Natural killer cell (primary cell): ENCODE results near the gene NAP1L4. TPM values are rescaled to one million over a fixed set of nuclear protein-coding genes. Genes with fewer than 3 reads are reported as not detected.

Source experiments
- ATAC-seq, 3 donors: fragments of 150-1000 bp in 2 of 3; fragments of 200-7000 bp in 1 of 3; cut with Tn5 transposase; 1 replicate in 1 of 3; 2 replicates in 2 of 3; pipeline ENCODE4 v1.10.0; 2021; ENCODE audit warnings: mild to moderate bottlenecking in 2 of 3, moderate library complexity in 2 of 3
- DNase-seq, 2 donors: peaks; one replicate each; pipeline versions ENCODE4 v3.0.0 to v3.0.0-alpha.2; 2013 to 2021; ENCODE audit warnings: mixed read lengths in 1 of 2
- H3K27ac ChIP-seq: one replicate; pipeline ENCODE4 v1.5.1; 2013; ENCODE audit warnings: mild to moderate bottlenecking, low read length
- H3K27me3 ChIP-seq: one replicate; pipeline ENCODE4 v1.6.1; 2013; ENCODE audit warnings: low read length; ENCODE audit not compliant: control insufficient read depth, insufficient read depth
- H3K36me3 ChIP-seq: one replicate; pipeline ENCODE4 v1.6.1; 2013; ENCODE audit warnings: low read length; ENCODE audit not compliant: control insufficient read depth, insufficient read depth
- H3K4me1 ChIP-seq: one replicate; pipeline ENCODE4 v1.6.1; 2013; ENCODE audit warnings: low read length; ENCODE audit not compliant: control insufficient read depth, insufficient read depth
- H3K4me3 ChIP-seq: one replicate; pipeline ENCODE4 v1.5.1; 2013; ENCODE audit warnings: low read length
- H3K9me3 ChIP-seq: one replicate; pipeline ENCODE4 v1.6.1; 2013; ENCODE audit warnings: low read length; ENCODE audit not compliant: control insufficient read depth, insufficient read depth
- H3K27ac Mint-ChIP-seq, 2 donors: one replicate each; pipeline ENCODE4 v1.8.0; 2022; ENCODE audit warnings: mild to moderate bottlenecking in 2 of 2, mixed read lengths in 2 of 2, moderate library complexity in 1 of 2
- H3K27me3 Mint-ChIP-seq, 2 donors: one replicate each; pipeline ENCODE4 v1.8.0; 2022; ENCODE audit warnings: low read depth in 2 of 2, mixed read lengths in 2 of 2
- H3K36me3 Mint-ChIP-seq: one replicate; pipeline ENCODE4 v1.8.0; 2022; ENCODE audit warnings: mixed read lengths
- H3K4me1 Mint-ChIP-seq, 2 donors: one replicate each; pipeline ENCODE4 v1.8.0; 2022; ENCODE audit warnings: mixed read lengths in 2 of 2
- H3K4me3 Mint-ChIP-seq: one replicate; pipeline ENCODE4 v1.8.0; 2022; ENCODE audit warnings: mild to moderate bottlenecking, moderate library complexity, mixed read lengths
- H3K9me3 Mint-ChIP-seq, 2 donors: one replicate each; pipeline ENCODE4 v1.8.0; 2022; ENCODE audit warnings: mixed read lengths in 2 of 2
- WGBS: methylation state at CpG from one replicate; pipeline ENCODE4 v1.1.7; 2013; ENCODE audit warnings: missing lambda C conversion rate; ENCODE audit not compliant: insufficient coverage; 5-methylcytosine and 5-hydroxymethylcytosine counted together
- intact Hi-C: fragments of 100-400 bp; cut with micrococcal nuclease; formaldehyde crosslinking; loops from one replicate; pipeline ENCODE4 v1.14.2; 2022
- total RNA-seq, 4 donors: library from RNA; stranded (reverse); fragments of 120-200 nt in 1 of 4; gene quantifications; one replicate each; pipeline versions ENCODE4 v1.2.3 to v1.2.4, GENCODE V29; 2013 to 2022
- TF ChIP-seq, protein P1 (sequence below): fragments of 200-600 bp; IDR thresholded peaks from one replicate; pipeline ENCODE4 v1.8.0; 2022; ENCODE audit warnings: antibody characterized with exemption

The NAP1L4 gene
- total RNA-seq, 3 donors from 2014 or later (not counting 1 experiment from before 2014, with no cell fraction given), result 219 to 244 (median 237) TPM

DNA sequence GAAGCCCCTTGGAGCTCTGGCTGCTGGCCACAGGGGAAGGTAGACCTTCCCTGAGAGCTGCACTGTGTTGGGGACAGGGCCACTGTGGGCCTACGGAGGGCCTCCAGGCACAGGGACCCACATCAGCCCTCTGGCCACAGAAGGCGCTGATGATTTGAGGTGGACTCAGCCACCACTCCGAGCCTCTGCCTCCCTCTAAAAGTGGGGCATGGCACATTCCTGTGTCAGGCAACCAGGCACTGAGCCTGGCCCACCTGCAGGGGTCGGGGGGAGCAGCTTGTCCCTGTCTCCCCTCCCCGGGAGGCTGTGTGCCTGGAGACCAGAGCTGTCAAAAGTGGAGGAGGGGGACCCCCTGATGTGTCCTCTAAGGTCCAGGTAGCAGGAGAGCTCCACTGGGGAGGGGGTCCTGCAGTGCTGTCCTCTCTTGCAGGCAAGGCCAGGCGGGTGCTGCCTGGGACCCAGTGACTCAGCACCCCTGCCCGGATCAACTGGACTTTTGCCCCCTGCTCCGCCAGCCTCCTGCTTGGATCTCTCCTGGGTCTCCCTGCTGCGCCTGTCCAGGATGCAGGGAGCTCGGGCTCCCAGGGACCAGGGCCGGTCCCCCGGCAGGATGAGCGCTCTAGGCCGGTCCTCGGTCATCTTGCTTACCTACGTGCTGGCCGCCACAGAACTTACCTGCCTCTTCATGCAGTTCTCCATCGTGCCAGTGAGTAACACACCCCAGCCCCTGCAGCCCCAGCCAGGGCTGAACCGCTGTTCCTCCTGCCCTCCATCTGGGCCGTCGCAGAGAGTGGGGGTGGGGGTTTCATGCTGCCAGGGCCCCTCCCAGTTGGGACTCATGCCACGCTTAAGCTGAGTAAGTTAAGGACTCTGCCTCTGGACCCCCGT lies 89.1 kb downstream of the NAP1L4 start:
- Mint-ChIP-seq H3K27ac (peak overlapping the region; percentile 50 to 99), H3K4me1 (peaks cover 46 to 53% of the 10 kb centered on the region in 2 donors), H3K9me3 (peaks cover 2 to 4% of the 10 kb centered on the region in 2 donors), H3K27me3 (no peaks in the 10 kb centered on the region), H3K4me3 (peak overlapping the region; percentile 84), H3K36me3 (no peaks in the 10 kb centered on the region)
- TF ChIP-seq, protein P1, sequence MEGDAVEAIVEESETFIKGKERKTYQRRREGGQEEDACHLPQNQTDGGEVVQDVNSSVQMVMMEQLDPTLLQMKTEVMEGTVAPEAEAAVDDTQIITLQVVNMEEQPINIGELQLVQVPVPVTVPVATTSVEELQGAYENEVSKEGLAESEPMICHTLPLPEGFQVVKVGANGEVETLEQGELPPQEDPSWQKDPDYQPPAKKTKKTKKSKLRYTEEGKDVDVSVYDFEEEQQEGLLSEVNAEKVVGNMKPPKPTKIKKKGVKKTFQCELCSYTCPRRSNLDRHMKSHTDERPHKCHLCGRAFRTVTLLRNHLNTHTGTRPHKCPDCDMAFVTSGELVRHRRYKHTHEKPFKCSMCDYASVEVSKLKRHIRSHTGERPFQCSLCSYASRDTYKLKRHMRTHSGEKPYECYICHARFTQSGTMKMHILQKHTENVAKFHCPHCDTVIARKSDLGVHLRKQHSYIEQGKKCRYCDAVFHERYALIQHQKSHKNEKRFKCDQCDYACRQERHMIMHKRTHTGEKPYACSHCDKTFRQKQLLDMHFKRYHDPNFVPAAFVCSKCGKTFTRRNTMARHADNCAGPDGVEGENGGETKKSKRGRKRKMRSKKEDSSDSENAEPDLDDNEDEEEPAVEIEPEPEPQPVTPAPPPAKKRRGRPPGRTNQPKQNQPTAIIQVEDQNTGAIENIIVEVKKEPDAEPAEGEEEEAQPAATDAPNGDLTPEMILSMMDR, result no peak
- intact Hi-C loops, result no loop called here
- Histone ChIP-seq H3K27ac (no peak overlapping the region), H3K27me3 (no peaks in the 10 kb centered on the region), H3K4me1 (peaks cover 46% of the 10 kb centered on the region), H3K36me3 (no peaks in the 10 kb centered on the region), H3K9me3 (no peaks in the 10 kb centered on the region), H3K4me3 (peak overlapping the region; percentile 49)
- ATAC-seq, result no peak
- DNase-seq, result no peak
- 85% methylated on average over 23 of the region's 23 CpGs for WGBS

DNA sequence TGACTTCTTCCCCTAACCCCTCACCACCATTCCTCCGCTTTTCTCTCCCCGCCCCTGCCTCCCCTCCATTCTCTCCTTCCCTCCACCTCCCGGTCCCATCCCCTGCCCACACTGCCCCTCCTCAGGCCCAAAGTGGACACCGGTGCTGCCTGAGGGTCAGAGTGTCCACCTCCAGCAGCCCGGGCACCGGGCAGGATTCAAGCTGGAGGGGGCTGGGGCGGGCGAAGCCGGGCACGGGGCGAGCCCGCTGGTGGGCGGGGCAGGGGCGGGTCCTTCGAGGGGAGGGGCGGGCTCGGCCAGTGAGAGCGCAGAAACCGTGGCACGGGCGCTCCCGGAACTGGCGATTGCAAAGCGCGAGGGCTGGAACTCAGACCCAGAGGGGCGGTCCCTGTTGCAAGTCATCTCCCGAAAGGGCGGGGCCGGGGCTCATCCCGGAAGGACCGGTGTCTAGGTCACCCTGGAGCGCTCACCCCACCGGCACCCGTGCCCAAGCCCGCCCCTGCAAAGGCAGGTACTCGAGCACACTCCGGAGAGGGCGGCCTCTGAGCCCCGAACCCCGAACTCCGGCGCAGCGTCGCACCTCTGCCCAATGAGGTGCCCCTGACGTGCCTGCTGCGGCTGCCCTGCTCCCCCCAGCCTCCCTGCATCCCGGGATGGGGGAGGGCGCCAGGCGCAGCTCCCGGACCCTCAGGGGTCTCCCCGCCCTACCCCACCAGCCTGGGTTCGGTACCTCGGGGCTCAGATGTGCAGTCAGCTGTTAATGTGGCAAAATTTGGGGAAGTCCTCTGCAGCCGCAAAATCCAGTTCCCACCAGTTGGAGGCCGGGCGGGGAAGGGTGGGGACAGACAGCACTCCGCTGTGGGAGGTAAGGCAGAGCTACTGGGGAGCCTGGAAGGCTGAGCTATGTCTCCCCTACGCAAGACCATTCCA lies 90.0 kb downstream of the NAP1L4 start:
- intact Hi-C loops, result no loop called here
- peaks cover 55% of the 10 kb centered on the region for H3K4me1 ChIP-seq

GRCh38 chr11:2901196-2901796 lies 90.8 kb downstream of the NAP1L4 start:
- TF ChIP-seq, protein P1, result no peak
- Mint-ChIP-seq H3K27ac (peak overlapping the region; percentile 38 to 99), H3K4me1 (peaks cover 51 to 65% of the 10 kb centered on the region in 2 donors), H3K27me3 (no peaks in the 10 kb centered on the region), H3K9me3 (peaks cover 2 to 4% of the 10 kb centered on the region in 2 donors), H3K4me3 (peak overlapping the region; percentile 73), H3K36me3 (no peaks in the 10 kb centered on the region)
- H3K4me1 ChIP-seq, result peaks cover 56% of the 10 kb centered on the region
- H3K27me3 ChIP-seq, result no peaks in the 10 kb centered on the region
- intact Hi-C loops, result no loop called here
- H3K27ac ChIP-seq, result peak overlapping the region; percentile 51
- no peaks in the 10 kb centered on the region for H3K9me3 ChIP-seq
- ATAC-seq (no peak), DNase-seq (no peak)
- 97% methylated on average over 16 of the region's 16 CpGs for WGBS
- H3K36me3 ChIP-seq, result no peaks in the 10 kb centered on the region
- H3K4me3 ChIP-seq, result peak overlapping the region; percentile 49

More for the DNA sequence above, 90.0 kb downstream of the NAP1L4 start:
- Histone ChIP-seq H3K9me3 (no peaks in the 10 kb centered on the region), H3K36me3 (no peaks in the 10 kb centered on the region), H3K4me3 (peak overlapping the region; percentile 49), H3K27me3 (no peaks in the 10 kb centered on the region), H3K27ac (peak overlapping the region; percentile 51)
- ATAC-seq (peak; percentile 76 to 90 (median 86)), DNase-seq (peak; percentile 82 to 93)
- Mint-ChIP-seq H3K9me3 (peaks cover 2 to 4% of the 10 kb centered on the region in 2 donors), H3K27me3 (no peaks in the 10 kb centered on the region), H3K36me3 (no peaks in the 10 kb centered on the region), H3K27ac (peak overlapping the region; percentile 60 to 99), H3K4me3 (peak overlapping the region; percentile 81), H3K4me1 (peaks cover 51 to 59% of the 10 kb centered on the region in 2 donors)
- 4% methylated on average over 57 of the region's 58 CpGs for WGBS
- TF ChIP-seq, protein P1, result no peak
